ENCODE data around the gene CPLANE1.
"Not testable (repeated sequence)": the region's sequence is repeated elsewhere in the genome, so short reads cannot be mapped to it uniquely, and the experiment has no call there.

Gene CPLANE1

DNA sequence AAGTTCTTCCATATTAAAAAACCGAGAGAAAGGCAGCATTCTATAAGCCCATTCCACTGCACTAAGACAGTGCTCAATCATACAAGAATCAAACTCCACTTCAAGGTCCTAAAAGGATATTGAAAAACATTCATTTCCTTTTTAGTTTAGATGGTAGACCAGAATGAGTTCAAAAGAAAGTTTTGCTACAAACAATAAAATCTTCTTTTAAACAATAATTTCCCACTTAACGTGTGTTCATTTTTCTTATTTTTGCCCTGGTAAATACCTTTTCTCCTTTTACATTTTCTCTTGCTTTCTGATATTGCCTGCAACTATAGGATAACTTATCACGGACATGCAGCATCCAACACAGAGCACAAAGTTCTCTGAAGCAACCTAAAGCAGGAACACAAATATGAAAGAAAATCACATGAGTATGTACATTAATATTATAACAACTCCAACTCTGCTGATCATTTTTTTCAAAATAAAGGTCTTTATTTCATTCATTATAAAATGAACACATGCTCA is 61.7 kb downstream of the CPLANE1 start:
- H3K27me3 Mint-ChIP-seq: no peaks in the 10 kb centered on the region
- peaks cover 28% of the 10 kb centered on the region for H3K36me3 Mint-ChIP-seq (ENCODE audit: low read depth)
- DNase-seq: no peak
- H3K27ac Mint-ChIP-seq: no peak overlapping the region
- no peaks in the 10 kb centered on the region for H3K4me1 Mint-ChIP-seq (ENCODE audit: low read depth)
- no peak overlapping the region for H3K4me3 Mint-ChIP-seq
- H3K9me3 Mint-ChIP-seq: no peaks in the 10 kb centered on the region

DNA sequence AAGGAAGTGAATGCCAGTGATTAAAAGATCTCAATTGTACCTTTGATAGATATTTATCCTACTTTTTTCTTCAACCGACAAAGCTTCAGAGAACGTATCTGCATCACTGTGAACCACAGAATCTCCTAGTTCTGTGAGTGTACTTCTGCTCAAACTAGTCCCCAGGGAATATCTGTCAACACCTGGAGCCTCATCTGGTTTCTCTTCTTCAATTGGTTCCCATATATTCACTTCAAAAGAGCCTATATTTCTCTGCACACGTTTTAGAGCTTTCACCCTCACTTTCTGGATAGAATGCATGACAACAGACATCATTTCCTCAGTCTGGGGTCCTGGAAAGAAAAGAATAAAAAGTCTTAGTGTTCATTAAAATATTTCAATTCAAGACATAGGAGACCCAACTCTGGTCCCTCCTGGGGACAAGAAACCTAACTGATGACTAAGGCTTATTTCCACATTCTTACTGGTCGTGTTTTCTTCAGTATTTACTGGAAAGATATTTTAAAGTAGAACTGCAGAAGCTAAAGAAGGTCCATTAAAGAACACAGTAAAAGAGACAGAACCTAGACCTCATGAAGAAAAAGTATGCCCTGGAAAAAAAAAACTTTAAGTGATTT is 64.3 kb downstream of the CPLANE1 start:
- DNase-seq: no peak
- no peak overlapping the region for H3K4me3 Mint-ChIP-seq
- peaks cover 4% of the 10 kb centered on the region for H3K4me1 Mint-ChIP-seq (ENCODE audit: low read depth)
- peaks cover 30% of the 10 kb centered on the region for H3K36me3 Mint-ChIP-seq (ENCODE audit: low read depth)
- no peaks in the 10 kb centered on the region for H3K27me3 Mint-ChIP-seq
- H3K9me3 Mint-ChIP-seq: no peaks in the 10 kb centered on the region
- H3K27ac Mint-ChIP-seq: no peak overlapping the region

DNA sequence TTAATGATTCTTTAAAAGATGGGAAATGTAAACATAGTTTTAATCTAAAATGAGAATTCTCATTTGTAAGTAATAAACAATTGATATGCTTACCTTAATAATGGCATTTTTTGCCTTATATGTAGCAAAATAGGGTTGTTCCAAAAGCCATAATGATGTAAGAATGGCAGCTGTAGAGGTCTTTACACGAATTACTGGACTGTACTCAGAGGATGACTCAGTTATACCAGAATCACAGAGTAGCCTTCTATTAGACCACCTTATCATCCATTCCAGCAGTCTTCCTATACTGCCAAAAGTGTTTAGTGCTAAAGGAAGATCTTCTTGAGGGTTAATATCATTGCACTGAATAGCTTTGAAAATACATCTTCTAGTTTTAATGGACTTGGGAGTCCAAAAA is 66.5 kb downstream of the CPLANE1 start:
- H3K27me3 Mint-ChIP-seq: no peaks in the 10 kb centered on the region
- no peak for DNase-seq
- peaks cover 4% of the 10 kb centered on the region for H3K4me1 Mint-ChIP-seq (ENCODE audit: low read depth)
- no peak overlapping the region for H3K4me3 Mint-ChIP-seq
- H3K27ac Mint-ChIP-seq: no peak overlapping the region
- H3K36me3 Mint-ChIP-seq (ENCODE audit: low read depth): peaks cover 31% of the 10 kb centered on the region
- H3K9me3 Mint-ChIP-seq: no peaks in the 10 kb centered on the region

DNA sequence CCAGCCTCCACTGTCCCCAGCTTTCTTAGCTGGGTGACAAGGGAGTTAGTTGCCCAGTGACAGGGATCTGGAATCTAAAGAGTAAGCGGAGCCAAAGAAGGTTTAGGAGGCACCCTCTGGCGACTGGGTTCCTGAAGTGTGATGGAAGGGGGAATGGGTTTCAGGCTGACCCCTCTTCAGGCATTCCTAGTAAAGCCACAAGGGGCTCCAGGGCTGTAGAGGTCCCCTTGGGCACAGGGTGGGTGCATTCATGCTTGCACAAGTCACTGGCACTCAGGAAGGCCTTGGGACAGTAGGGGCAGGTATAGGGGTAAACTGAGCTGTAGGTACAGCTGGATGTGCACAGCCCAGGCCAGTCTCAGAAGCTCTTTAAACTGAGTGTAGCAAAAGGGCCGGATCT is 74.2 kb downstream of the CPLANE1 start:
- H3K4me3 Mint-ChIP-seq: no peak overlapping the region
- H3K9me3 Mint-ChIP-seq: no peaks in the 10 kb centered on the region
- DNase-seq: no peak
- H3K36me3 Mint-ChIP-seq (ENCODE audit: low read depth): peaks cover 53% of the 10 kb centered on the region
- H3K4me1 Mint-ChIP-seq (ENCODE audit: low read depth): no peaks in the 10 kb centered on the region
- H3K27ac Mint-ChIP-seq: no peak overlapping the region
- no peaks in the 10 kb centered on the region for H3K27me3 Mint-ChIP-seq

GRCh38 chr5:37172957-37173356 is 76.2 kb downstream of the CPLANE1 start:
- Mint-ChIP-seq H3K4me1 (ENCODE audit: low read depth) (no peaks in the 10 kb centered on the region), H3K27me3 (no peaks in the 10 kb centered on the region), H3K9me3 (no peaks in the 10 kb centered on the region), H3K36me3 (ENCODE audit: low read depth) (peaks cover 67% of the 10 kb centered on the region), H3K4me3 (no peak overlapping the region), H3K27ac (no peak overlapping the region)
- DNase-seq: no peak

GRCh38 chr5:37170856-37171255 is 78.3 kb downstream of the CPLANE1 start:
- H3K4me1 Mint-ChIP-seq (ENCODE audit: low read depth): no peaks in the 10 kb centered on the region
- no peaks in the 10 kb centered on the region for H3K27me3 Mint-ChIP-seq
- no peak overlapping the region for H3K4me3 Mint-ChIP-seq
- no peak overlapping the region for H3K27ac Mint-ChIP-seq
- peaks cover 60% of the 10 kb centered on the region for H3K36me3 Mint-ChIP-seq (ENCODE audit: low read depth)
- no peaks in the 10 kb centered on the region for H3K9me3 Mint-ChIP-seq
- no peak for DNase-seq

DNA sequence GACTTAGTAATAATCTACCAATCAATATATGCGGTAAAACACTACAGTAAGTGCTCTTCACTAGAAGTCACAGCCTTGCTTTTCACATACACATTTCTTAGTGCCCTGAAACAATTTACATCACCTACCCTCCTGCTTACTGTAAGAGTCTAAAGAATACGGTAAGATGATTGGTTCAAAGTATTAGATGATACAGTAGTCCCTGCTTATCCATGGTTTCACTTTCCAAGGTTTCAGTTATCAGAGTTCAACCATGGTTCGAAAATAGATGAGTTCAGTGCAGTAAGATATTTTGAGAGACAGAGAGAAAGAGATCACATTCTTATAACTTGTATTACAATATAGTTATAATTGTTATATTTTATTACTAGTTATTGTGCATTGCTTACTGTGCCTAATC is 83.0 kb downstream of the CPLANE1 start:
- no peak for DNase-seq
- no peak overlapping the region for H3K27ac Mint-ChIP-seq
- H3K4me3 Mint-ChIP-seq: no peak overlapping the region
- peaks cover 30% of the 10 kb centered on the region for H3K36me3 Mint-ChIP-seq (ENCODE audit: low read depth)
- H3K9me3 Mint-ChIP-seq: no peaks in the 10 kb centered on the region
- H3K27me3 Mint-ChIP-seq: no peaks in the 10 kb centered on the region
- H3K4me1 Mint-ChIP-seq (ENCODE audit: low read depth): no peaks in the 10 kb centered on the region

GRCh38 chr5:37165761-37166160 is 83.4 kb downstream of the CPLANE1 start:
- no peak for DNase-seq
- no peaks in the 10 kb centered on the region for H3K4me1 Mint-ChIP-seq (ENCODE audit: low read depth)
- H3K27ac Mint-ChIP-seq: no peak overlapping the region
- H3K4me3 Mint-ChIP-seq: no peak overlapping the region
- no peaks in the 10 kb centered on the region for H3K9me3 Mint-ChIP-seq
- peaks cover 25% of the 10 kb centered on the region for H3K36me3 Mint-ChIP-seq (ENCODE audit: low read depth)
- H3K27me3 Mint-ChIP-seq: no peaks in the 10 kb centered on the region

GRCh38 chr5:37153661-37154060 is 95.5 kb downstream of the CPLANE1 start:
- no peaks in the 10 kb centered on the region for H3K27me3 Mint-ChIP-seq
- DNase-seq: no peak
- H3K4me3 Mint-ChIP-seq: no peak overlapping the region
- no peak overlapping the region for H3K27ac Mint-ChIP-seq
- H3K9me3 Mint-ChIP-seq: no peaks in the 10 kb centered on the region
- no peaks in the 10 kb centered on the region for H3K4me1 Mint-ChIP-seq (ENCODE audit: low read depth)
- peaks cover 23% of the 10 kb centered on the region for H3K36me3 Mint-ChIP-seq (ENCODE audit: low read depth)

- Mint-ChIP-seq H3K4me3 (no peak overlapping the region), H3K27me3 (no peaks in the 10 kb centered on the region), H3K36me3 (ENCODE audit: low read depth) (peaks cover 30% of the 10 kb centered on the region), H3K27ac (no peak overlapping the region), H3K9me3 (no peaks in the 10 kb centered on the region), H3K4me1 (ENCODE audit: low read depth) (no peaks in the 10 kb centered on the region)
- no peak for DNase-seq
These were observed 102.3 kb downstream of the CPLANE1 start for GRCh38 chr5:37146896-37147295.

- H3K36me3 Mint-ChIP-seq (ENCODE audit: low read depth): peaks cover 43% of the 10 kb centered on the region
- DNase-seq: no peak
- no peak overlapping the region for H3K4me3 Mint-ChIP-seq
- H3K27ac Mint-ChIP-seq: no peak overlapping the region
- no peaks in the 10 kb centered on the region for H3K4me1 Mint-ChIP-seq (ENCODE audit: low read depth)
- no peaks in the 10 kb centered on the region for H3K27me3 Mint-ChIP-seq
- peaks cover 21% of the 10 kb centered on the region for H3K9me3 Mint-ChIP-seq
These were observed 112.5 kb downstream of the CPLANE1 start for GRCh38 chr5:37136694-37137093.

DNA sequence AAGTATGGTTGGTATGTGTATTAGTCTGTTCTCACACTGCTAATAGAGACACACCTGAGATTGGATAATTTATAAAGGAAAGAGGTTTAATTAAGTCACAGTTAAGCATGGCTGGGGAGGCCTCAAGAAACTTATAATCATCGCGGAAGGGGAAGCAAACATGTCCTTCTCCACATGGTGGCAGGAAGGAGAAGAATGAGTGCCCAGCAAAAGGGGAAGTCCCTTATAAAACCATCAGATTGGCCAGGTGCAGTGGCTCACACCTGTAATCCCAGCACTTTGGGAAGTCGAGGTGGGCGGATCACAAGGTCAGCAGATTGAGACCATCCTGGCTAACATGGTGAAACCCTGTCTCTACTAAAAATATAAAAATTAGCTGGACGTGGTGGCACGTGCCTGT is 113.9 kb downstream of the CPLANE1 start:
- not testable (repeated sequence) for H3K4me1 Mint-ChIP-seq (ENCODE audit: low read depth); H3K27me3 Mint-ChIP-seq; H3K27ac Mint-ChIP-seq; H3K4me3 Mint-ChIP-seq; DNase-seq
- Mint-ChIP-seq H3K36me3 (ENCODE audit: low read depth) (peaks cover 41% of the 10 kb centered on the region), H3K9me3 (peaks cover 21% of the 10 kb centered on the region)

GRCh38 chr5:37133939-37134338 is 115.2 kb downstream of the CPLANE1 start:
- Mint-ChIP-seq H3K27me3 (no peaks in the 10 kb centered on the region), H3K4me3 (no peak overlapping the region), H3K36me3 (ENCODE audit: low read depth) (peaks cover 41% of the 10 kb centered on the region), H3K27ac (no peak overlapping the region), H3K4me1 (ENCODE audit: low read depth) (no peaks in the 10 kb centered on the region), H3K9me3 (peaks cover 21% of the 10 kb centered on the region)
- DNase-seq: no peak

GRCh38 chr5:37132646-37133045 is 116.5 kb downstream of the CPLANE1 start:
- peaks cover 30% of the 10 kb centered on the region for H3K36me3 Mint-ChIP-seq (ENCODE audit: low read depth)
- H3K27ac Mint-ChIP-seq: no peak overlapping the region
- H3K27me3 Mint-ChIP-seq: no peaks in the 10 kb centered on the region
- H3K4me1 Mint-ChIP-seq (ENCODE audit: low read depth): no peaks in the 10 kb centered on the region
- no peak overlapping the region for H3K4me3 Mint-ChIP-seq
- DNase-seq: no peak
- peaks cover 14% of the 10 kb centered on the region for H3K9me3 Mint-ChIP-seq

- no peak overlapping the region for H3K4me3 Mint-ChIP-seq
- H3K27ac Mint-ChIP-seq: no peak overlapping the region
- no peaks in the 10 kb centered on the region for H3K27me3 Mint-ChIP-seq
- H3K9me3 Mint-ChIP-seq: no peaks in the 10 kb centered on the region
- no peaks in the 10 kb centered on the region for H3K4me1 Mint-ChIP-seq (ENCODE audit: low read depth)
- peaks cover 13% of the 10 kb centered on the region for H3K36me3 Mint-ChIP-seq (ENCODE audit: low read depth)
- no peak for DNase-seq
These were observed 127.7 kb downstream of the CPLANE1 start for GRCh38 chr5:37121465-37121864.

DNA sequence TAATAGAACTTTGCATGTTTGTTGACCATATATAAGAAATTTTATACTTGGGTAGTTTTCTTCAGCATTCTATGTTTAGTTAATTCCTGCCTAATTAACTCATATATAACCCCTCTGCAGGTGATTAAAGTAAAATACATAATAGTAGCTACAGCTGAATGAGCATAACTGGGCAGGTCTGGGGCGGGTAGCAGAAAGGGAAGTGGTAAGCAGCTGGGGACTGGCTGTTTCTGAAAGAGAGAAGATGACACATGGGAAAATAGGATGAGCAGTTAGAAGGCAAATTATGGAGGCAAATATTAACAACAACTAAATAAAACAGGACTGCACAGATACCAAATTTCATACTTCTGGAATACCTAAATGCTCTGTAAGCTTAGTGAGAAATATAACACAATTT is 128.1 kb downstream of the CPLANE1 start:
- Mint-ChIP-seq H3K36me3 (ENCODE audit: low read depth) (peaks cover 14% of the 10 kb centered on the region), H3K27ac (no peak overlapping the region), H3K9me3 (no peaks in the 10 kb centered on the region), H3K4me3 (no peak overlapping the region), H3K4me1 (ENCODE audit: low read depth) (no peaks in the 10 kb centered on the region), H3K27me3 (no peaks in the 10 kb centered on the region)
- no peak for DNase-seq

All from activated T-cell treated with anti-CD3 and anti-CD28 coated beads, Interleukin-2, amount 50 U/mL, for 24 hours (primary cell).